DND-41 (cell line): Measurements from ENCODE around the gene DSN1.

Source experiments
- ATAC-seq: fragments of 200-7000 bp; cut with Tn5 transposase; 3 replicates; pipeline ENCODE4 v1.9.1; 2021; ENCODE audit warnings: low read depth; ENCODE audit not compliant: insufficient read depth
- DNase-seq: peaks from one replicate; pipeline ENCODE4 v3.0.0-alpha.2; 2020
- H2AFZ ChIP-seq: 2 replicates; pipeline ENCODE4 v1.6.0; 2012; ENCODE audit warnings: low read depth, low read length
- H3K27ac ChIP-seq: 2 replicates; pipeline ENCODE4 v1.5.1; 2012; ENCODE audit warnings: low read length, inconsistent platforms
- H3K27me3 ChIP-seq: fragments of 200-600 bp; sonication (generic); 2 replicates; pipeline ENCODE4 v1.6.0; 2012; ENCODE audit warnings: low read length, mild to moderate bottlenecking, inconsistent platforms; ENCODE audit not compliant: insufficient read depth, poor library complexity
- H3K36me3 ChIP-seq: 2 replicates; pipeline ENCODE4 v1.5.1; 2012; ENCODE audit warnings: low read length, inconsistent platforms; ENCODE audit not compliant: insufficient read depth
- H3K4me1 ChIP-seq: 2 replicates; pipeline ENCODE4 v1.5.1; 2012; ENCODE audit warnings: mild to moderate bottlenecking, low read length; ENCODE audit not compliant: insufficient read depth
- H3K4me2 ChIP-seq: 2 replicates; pipeline ENCODE4 v1.6.0; 2012; ENCODE audit warnings: mild to moderate bottlenecking, moderate library complexity, low read length, inconsistent platforms; ENCODE audit not compliant: insufficient read depth
- H3K4me3 ChIP-seq, 2 experiments: fragments of 200-600 bp in 1 of 2; shearing (Covaris generic) in 1 of 2; 2 replicates each; pipeline ENCODE4 v1.5.1; 2012 to 2016; ENCODE audit warnings: inconsistent platforms in 2 of 2, low read length in 2 of 2, mild to moderate bottlenecking in 2 of 2, low read depth in 1 of 2, moderate library complexity in 1 of 2
- H3K79me2 ChIP-seq: 2 replicates; pipeline ENCODE4 v1.6.0; 2012; ENCODE audit warnings: low read length, inconsistent platforms; ENCODE audit not compliant: insufficient read depth
- H3K9ac ChIP-seq: 2 replicates; pipeline ENCODE4 v1.6.0; 2012; ENCODE audit warnings: low read depth, mild to moderate bottlenecking, inconsistent platforms, low read length, moderate library complexity
- H3K9me3 ChIP-seq: 2 replicates; pipeline ENCODE4 v1.5.1; 2012; ENCODE audit warnings: low read length, moderate library complexity, mild to moderate bottlenecking, inconsistent platforms; ENCODE audit not compliant: insufficient read depth, severe bottlenecking
- H4K20me1 ChIP-seq: 2 replicates; pipeline ENCODE4 v1.6.0; 2012; ENCODE audit warnings: low read length; ENCODE audit not compliant: insufficient read depth
- CTCF ChIP-seq: IDR thresholded peaks from 2 replicates; pipeline ENCODE4 v1.5.1; 2012; ENCODE audit warnings: borderline replicate concordance, low read length, moderate library complexity, mild to moderate bottlenecking; ENCODE audit not compliant: poor library complexity, severe bottlenecking; ENCODE audit errors: extremely low read depth
- EZH2 ChIP-seq: IDR thresholded peaks from 3 replicates; pipeline ENCODE4 v1.6.1; 2012; ENCODE audit warnings: borderline replicate concordance, low read depth, mild to moderate bottlenecking, moderate library complexity, low read length, inconsistent platforms; ENCODE audit not compliant: severe bottlenecking

The DSN1 gene

GRCh38 chr20:36795691-36796090, 22.1 kb upstream of the DSN1 start:
- Histone ChIP-seq H3K27me3 (no peaks in the 10 kb centered on the region), H3K9me3 (no peaks in the 10 kb centered on the region), H4K20me1 (no peaks in the 10 kb centered on the region), H3K9ac (no peak overlapping the region), H3K36me3 (peaks cover 81% of the 10 kb centered on the region), H3K4me1 (no peaks in the 10 kb centered on the region), H3K4me3 (no peak overlapping the region), H3K79me2 (no peaks in the 10 kb centered on the region), H3K27ac (no peak overlapping the region), H2AFZ (no peak overlapping the region), H3K4me2 (no peak overlapping the region)
- no peak for DNase-seq
- TF ChIP-seq EZH2 (no peak), CTCF (no peak)
- ATAC-seq = no peak

GRCh38 chr20:36794116-36794474, 20.5 kb upstream of the DSN1 start:
- no peak overlapping the region for H3K4me2 ChIP-seq
- no peak for TF ChIP-seq EZH2
- no peak for TF ChIP-seq CTCF
- no peak for DNase-seq
- H3K79me2 ChIP-seq = no peaks in the 10 kb centered on the region
- H3K36me3 ChIP-seq = peaks cover 71% of the 10 kb centered on the region
- no peak for ATAC-seq
- H3K27me3 ChIP-seq = no peaks in the 10 kb centered on the region
- no peaks in the 10 kb centered on the region for H3K4me1 ChIP-seq
- no peak overlapping the region for H3K4me3 ChIP-seq
- H2AFZ ChIP-seq = no peak overlapping the region
- H3K27ac ChIP-seq = no peak overlapping the region
- no peaks in the 10 kb centered on the region for H3K9me3 ChIP-seq
- H3K9ac ChIP-seq = no peak overlapping the region
- no peaks in the 10 kb centered on the region for H4K20me1 ChIP-seq

- Histone ChIP-seq H3K4me3 (no peak overlapping the region), H4K20me1 (no peaks in the 10 kb centered on the region), H3K27ac (no peak overlapping the region), H3K9ac (no peak overlapping the region), H3K79me2 (no peaks in the 10 kb centered on the region), H3K4me1 (no peaks in the 10 kb centered on the region), H3K4me2 (no peak overlapping the region), H2AFZ (no peak overlapping the region), H3K9me3 (no peaks in the 10 kb centered on the region), H3K36me3 (peaks cover 68% of the 10 kb centered on the region), H3K27me3 (no peaks in the 10 kb centered on the region)
- ATAC-seq (no peak), DNase-seq (no peak)
- no peak for TF ChIP-seq EZH2
- TF ChIP-seq CTCF = no peak
Measured at GRCh38 chr20:36793294-36794115, 19.9 kb upstream of the DSN1 start.
